CD4-positive, alpha-beta T cell (primary cell): ENCODE measurements around the gene PRUNE1. TPM values are rescaled to one million over a fixed set of nuclear protein-coding genes. Genes with fewer than 3 reads are reported as not detected.

Experiments
- ATAC-seq: fragments of 200-7000 bp; cut with Tn5 transposase; one replicate; pipeline ENCODE4 v1.10.0; 2022; ENCODE audit warnings: mild to moderate bottlenecking; ENCODE audit not compliant: poor library complexity
- CTCF ChIA-PET: fragments of 350-600 bp; sonication (Branson Sonifier 250); formaldehyde crosslinking; loops from one replicate; lab custom pipeline; 2021; ENCODE audit warnings: antibody characterized with exemption, inconsistent platforms; lab: Charles Lee
- POLR2A ChIA-PET: fragments of 350-600 bp; sonication (Branson Sonifier 250); formaldehyde crosslinking; loops from one replicate; lab custom pipeline; 2021; ENCODE audit warnings: antibody characterized with exemption, inconsistent platforms; lab: Charles Lee
- DNase-seq, 14 experiments: peaks; one replicate each; pipeline ENCODE4 v3.0.0-alpha.2; 2013 to 2020; ENCODE audit warnings: mixed read lengths in 2 of 14
- H3K27ac ChIP-seq, 2 donors: one replicate each; pipeline versions ENCODE4 v1.5.1 to v1.7.0; 2013; ENCODE audit warnings: low read length in 2 of 2, low read depth in 1 of 2, mild to moderate bottlenecking in 1 of 2
- H3K27me3 ChIP-seq, 2 experiments: 1 replicate in 1 of 2; 2 replicates in 1 of 2; pipeline versions ENCODE4 v1.6.1 to v1.7.0; 2013; ENCODE audit warnings: low read length in 2 of 2, control low read depth in 1 of 2, mild to moderate bottlenecking in 1 of 2, moderate library complexity in 1 of 2; ENCODE audit not compliant: insufficient read depth in 2 of 2, control insufficient read depth in 1 of 2
- H3K36me3 ChIP-seq: one replicate; pipeline ENCODE4 v1.6.1; 2013; ENCODE audit warnings: low read length, control low read depth; ENCODE audit not compliant: insufficient read depth
- H3K4me1 ChIP-seq: one replicate; pipeline ENCODE4 v1.6.1; 2013; ENCODE audit warnings: low read length, control low read depth; ENCODE audit not compliant: insufficient read depth
- H3K4me3 ChIP-seq: one replicate; pipeline ENCODE4 v1.5.1; 2013; ENCODE audit warnings: mild to moderate bottlenecking, low read length, moderate library complexity
- H3K9me3 ChIP-seq, 2 experiments: 1 replicate in 1 of 2; 2 replicates in 1 of 2; pipeline versions ENCODE4 v1.6.1 to v1.7.0; 2013; ENCODE audit warnings: low read length in 2 of 2, mild to moderate bottlenecking in 2 of 2, control low read depth in 1 of 2, moderate library complexity in 1 of 2; ENCODE audit not compliant: control insufficient read depth in 1 of 2, insufficient read depth in 1 of 2
- H3K27ac Mint-ChIP-seq: one replicate; pipeline ENCODE4 v1.8.0; 2020; ENCODE audit warnings: mixed read lengths
- H3K27me3 Mint-ChIP-seq: one replicate; pipeline ENCODE4 v1.8.0; 2021; ENCODE audit warnings: mixed read lengths
- H3K36me3 Mint-ChIP-seq: one replicate; pipeline ENCODE4 v1.8.0; 2021; ENCODE audit warnings: low read depth, mixed read lengths
- H3K4me1 Mint-ChIP-seq: one replicate; pipeline ENCODE4 v1.8.0; 2021; ENCODE audit warnings: low read depth, mixed read lengths
- H3K4me3 Mint-ChIP-seq: one replicate; pipeline ENCODE4 v1.8.0; 2020; ENCODE audit warnings: mild to moderate bottlenecking, mixed read lengths
- H3K9me3 Mint-ChIP-seq: one replicate; pipeline ENCODE4 v1.8.0; 2020; ENCODE audit warnings: mixed read lengths
- intact Hi-C, 2 experiments: fragments of 100-400 bp; cut with DNase I in 1 of 2; cut with micrococcal nuclease in 1 of 2; formaldehyde crosslinking; loops; one replicate each; pipeline versions ENCODE4 v1.15.1 to v1.9.0; 2023 to 2025; cut with DNase I, micrococcal nuclease
- polyA plus RNA-seq, 2 donors: library from polyadenylated mRNA; unstranded; fragments of 120-200 nt; gene quantifications; one replicate each; pipeline ENCODE4 v1.2.1, GENCODE V29; 2013
- total RNA-seq, 174 experiments: library from RNA in 2 of 174; stranded (reverse) in 2 of 174; gene quantifications; one replicate each; pipeline ENCODE4 v1.2.3 and lab custom pipeline; 2021 to 2026
- TF ChIP-seq, protein P1 (sequence below): fragments of 200-600 bp; IDR thresholded peaks from one replicate; pipeline ENCODE4 v1.8.0; 2022; ENCODE audit warnings: antibody characterized with exemption, mild to moderate bottlenecking

Gene PRUNE1, protein sequence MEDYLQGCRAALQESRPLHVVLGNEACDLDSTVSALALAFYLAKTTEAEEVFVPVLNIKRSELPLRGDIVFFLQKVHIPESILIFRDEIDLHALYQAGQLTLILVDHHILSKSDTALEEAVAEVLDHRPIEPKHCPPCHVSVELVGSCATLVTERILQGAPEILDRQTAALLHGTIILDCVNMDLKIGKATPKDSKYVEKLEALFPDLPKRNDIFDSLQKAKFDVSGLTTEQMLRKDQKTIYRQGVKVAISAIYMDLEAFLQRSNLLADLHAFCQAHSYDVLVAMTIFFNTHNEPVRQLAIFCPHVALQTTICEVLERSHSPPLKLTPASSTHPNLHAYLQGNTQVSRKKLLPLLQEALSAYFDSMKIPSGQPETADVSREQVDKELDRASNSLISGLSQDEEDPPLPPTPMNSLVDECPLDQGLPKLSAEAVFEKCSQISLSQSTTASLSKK
- total RNA-seq: 10 to 100 TPM; 10.9 to 12.1 TPM
- 25.6 TPM for polyA plus RNA-seq (2013, experiment 1 of 2)
- polyA plus RNA-seq (2013, experiment 2 of 2): 25.9 TPM
- 7.5 to 50.4 (median 26.8) reads per million in 172 experiments for total RNA-seq (lab: John Stamatoyannopoulos, UW)

DNA sequence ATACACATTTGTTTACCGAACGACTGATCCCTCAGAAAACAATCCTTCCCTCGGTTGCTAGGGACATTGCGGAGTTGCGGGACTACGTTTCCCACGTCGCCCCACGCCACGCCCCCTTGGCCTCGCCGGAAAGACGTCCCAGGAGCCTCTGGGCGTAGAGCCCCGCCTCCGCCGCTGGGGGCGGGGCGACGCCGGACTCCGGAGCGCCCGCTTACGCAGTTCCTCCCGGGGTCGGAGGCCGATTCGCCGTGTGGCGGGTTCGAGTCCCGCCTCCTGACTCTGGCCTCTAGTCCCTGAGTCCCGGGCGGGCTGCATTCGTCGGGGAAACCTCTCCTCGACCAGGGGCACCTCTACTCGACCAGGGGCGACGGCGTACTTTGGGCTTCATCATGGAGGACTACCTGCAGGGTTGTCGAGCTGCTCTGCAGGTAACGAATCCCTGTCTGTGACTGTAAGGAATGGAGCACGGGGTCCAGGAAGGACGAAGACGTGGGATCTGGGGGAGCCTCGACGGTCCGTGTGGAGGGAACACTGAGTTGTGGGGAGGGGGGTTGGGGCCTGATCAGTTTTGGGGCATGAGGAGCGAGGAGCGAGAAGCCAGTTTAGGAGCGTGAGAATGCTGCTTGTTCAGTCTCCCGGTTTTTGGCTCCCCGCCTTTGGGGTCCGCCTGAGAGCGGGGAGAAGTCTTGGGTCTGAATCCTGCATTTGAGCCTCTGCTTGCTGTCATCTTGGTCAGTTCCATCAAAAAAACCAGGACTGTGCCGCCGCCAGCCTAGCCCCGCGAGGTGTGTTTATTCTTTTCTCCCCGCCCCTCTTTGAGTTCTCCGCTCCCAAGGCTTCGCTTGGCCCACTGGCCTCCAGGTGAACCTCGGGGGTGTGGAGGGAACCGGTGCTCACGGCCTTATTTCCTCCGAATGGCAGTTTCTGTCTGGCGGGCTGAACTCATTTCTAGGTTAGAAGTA lies at the start of gene PRUNE1:
Gene PRUNE1 (plus strand): TSS at position 206 of the 962 bp plus-strand sequence. CDS start 184 bp downstream, at position 390.
- peak within 1 kb of the TSS; percentile 82 for H3K4me3 ChIP-seq
- intact Hi-C loops: loop anchor here (1.0 to 5.0 kb wide), 5 partner anchors 29 to 646 kb away; partner anchors contain the start of genes ARNT (in 1 of the 2), RPRD2 (in 1 of the 2) and TNFAIP8L2 (in 1 of the 2)
- Mint-ChIP-seq H3K27me3 (no peaks in the 10 kb centered on the region), H3K4me3 (peak within 1 kb of the TSS; percentile 93), H3K4me1 (peaks cover 86% of the 10 kb centered on the region), H3K36me3 (peaks cover 43% of the 10 kb centered on the region), H3K9me3 (no peaks in the 10 kb centered on the region), H3K27ac (peak within 1 kb of the TSS; percentile 98)
- TF ChIP-seq, protein P1, sequence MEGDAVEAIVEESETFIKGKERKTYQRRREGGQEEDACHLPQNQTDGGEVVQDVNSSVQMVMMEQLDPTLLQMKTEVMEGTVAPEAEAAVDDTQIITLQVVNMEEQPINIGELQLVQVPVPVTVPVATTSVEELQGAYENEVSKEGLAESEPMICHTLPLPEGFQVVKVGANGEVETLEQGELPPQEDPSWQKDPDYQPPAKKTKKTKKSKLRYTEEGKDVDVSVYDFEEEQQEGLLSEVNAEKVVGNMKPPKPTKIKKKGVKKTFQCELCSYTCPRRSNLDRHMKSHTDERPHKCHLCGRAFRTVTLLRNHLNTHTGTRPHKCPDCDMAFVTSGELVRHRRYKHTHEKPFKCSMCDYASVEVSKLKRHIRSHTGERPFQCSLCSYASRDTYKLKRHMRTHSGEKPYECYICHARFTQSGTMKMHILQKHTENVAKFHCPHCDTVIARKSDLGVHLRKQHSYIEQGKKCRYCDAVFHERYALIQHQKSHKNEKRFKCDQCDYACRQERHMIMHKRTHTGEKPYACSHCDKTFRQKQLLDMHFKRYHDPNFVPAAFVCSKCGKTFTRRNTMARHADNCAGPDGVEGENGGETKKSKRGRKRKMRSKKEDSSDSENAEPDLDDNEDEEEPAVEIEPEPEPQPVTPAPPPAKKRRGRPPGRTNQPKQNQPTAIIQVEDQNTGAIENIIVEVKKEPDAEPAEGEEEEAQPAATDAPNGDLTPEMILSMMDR: no peak
- H3K27me3 ChIP-seq: no peaks in the 10 kb centered on the region
- CTCF ChIA-PET: interaction anchor here (0.6 to 0.9 kb wide), 3 partner anchors 16 to 731 kb away, joined by 3 to 4 read pairs (median 3); no protein-coding TSS in a partner anchor
- DNase-seq (peak; percentile 92 to 100 (median 96)), ATAC-seq (peak; percentile 85)
- POLR2A ChIA-PET: interaction anchor here (0.6 to 1.9 kb wide), 7 partner anchors 16 to 645 kb away, joined by 3 to 5 read pairs (median 3); partner anchors contain the start of genes CDC42SE1, GABPB2 and RPRD2
- H3K27ac ChIP-seq: peak within 1 kb of the TSS; percentile 87 to 98
- H3K36me3 ChIP-seq: peaks cover 14% of the 10 kb centered on the region
- peaks cover 83% of the 10 kb centered on the region for H3K4me1 ChIP-seq
- H3K9me3 ChIP-seq: no peaks in the 10 kb centered on the region

DNA sequence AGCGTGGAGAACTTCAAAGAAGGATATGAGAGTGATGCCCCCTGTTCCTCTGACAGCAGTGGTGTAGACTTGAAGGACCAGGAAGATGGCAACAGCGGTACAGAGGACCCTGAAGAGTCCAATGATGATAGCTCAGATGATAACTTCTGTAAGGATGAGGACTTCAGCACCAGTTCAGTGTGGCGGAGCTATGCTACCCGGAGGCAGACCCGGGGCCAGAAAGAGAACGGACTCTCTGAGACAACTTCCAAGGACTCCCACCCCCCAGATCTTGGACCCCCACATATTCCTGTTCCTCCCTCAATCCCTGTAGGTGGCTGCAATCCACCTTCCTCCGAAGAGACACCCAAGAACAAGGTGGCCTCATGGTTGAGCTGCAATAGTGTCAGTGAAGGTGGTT lies 47.6 kb upstream of the PRUNE1 start:
- H3K27me3 ChIP-seq: no peaks in the 10 kb centered on the region
- CTCF ChIA-PET: interaction anchor here (1.1 kb wide), 1 partner anchor 9 kb away, joined by 3 read pairs; no protein-coding TSS in a partner anchor
- Mint-ChIP-seq H3K4me3 (no peak overlapping the region), H3K27ac (no peak overlapping the region), H3K9me3 (no peaks in the 10 kb centered on the region), H3K36me3 (peaks cover 89% of the 10 kb centered on the region), H3K27me3 (no peaks in the 10 kb centered on the region), H3K4me1 (no peaks in the 10 kb centered on the region)
- TF ChIP-seq, protein P1: no peak
- no peak overlapping the region for H3K27ac ChIP-seq
- intact Hi-C loops: no loop called here
- no peaks in the 10 kb centered on the region for H3K4me1 ChIP-seq
- ATAC-seq: no peak
- H3K9me3 ChIP-seq: no peaks in the 10 kb centered on the region
- peaks cover 63% of the 10 kb centered on the region for H3K36me3 ChIP-seq
- POLR2A ChIA-PET: no interaction called here
- no peak overlapping the region for H3K4me3 ChIP-seq
- DNase-seq: no peak

DNA sequence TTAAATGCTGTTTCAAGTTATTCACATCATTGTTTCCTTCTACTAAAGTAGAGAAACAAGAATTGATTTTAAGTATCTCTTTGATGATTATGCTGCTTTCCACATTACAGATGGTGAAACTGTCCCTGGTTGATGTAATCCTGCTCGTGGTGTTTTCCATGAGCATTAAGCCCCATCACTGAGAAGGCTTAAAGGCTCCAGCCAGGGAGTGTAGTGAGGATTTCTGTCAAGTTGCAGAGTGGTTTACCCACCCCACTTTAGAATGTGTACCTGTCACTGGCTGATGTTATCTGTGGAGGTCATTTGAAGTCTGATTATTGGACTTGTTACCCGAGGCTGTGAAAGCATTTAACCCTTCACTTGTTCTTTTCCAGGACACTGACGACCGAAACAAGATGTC lies 46.5 kb upstream of the PRUNE1 start:
- TF ChIP-seq, protein P1: no peak
- no peak overlapping the region for H3K27ac Mint-ChIP-seq
- CTCF ChIA-PET: interaction anchor here (0.6 kb wide), 1 partner anchor 21 kb away, joined by 3 read pairs; no protein-coding TSS in a partner anchor
- H3K36me3 Mint-ChIP-seq: peaks cover 93% of the 10 kb centered on the region
- H3K4me3 Mint-ChIP-seq: no peak overlapping the region
- DNase-seq (no peak), ATAC-seq (no peak)
- H3K4me1 Mint-ChIP-seq: no peaks in the 10 kb centered on the region
- no peaks in the 10 kb centered on the region for H3K9me3 ChIP-seq
- H3K27me3 ChIP-seq: no peaks in the 10 kb centered on the region
- H3K27me3 Mint-ChIP-seq: no peaks in the 10 kb centered on the region
- H3K27ac ChIP-seq: no peak overlapping the region
- H3K36me3 ChIP-seq: peaks cover 74% of the 10 kb centered on the region
- no peaks in the 10 kb centered on the region for H3K4me1 ChIP-seq
- POLR2A ChIA-PET: no interaction called here
- intact Hi-C loops: no loop called here
- no peak overlapping the region for H3K4me3 ChIP-seq
- no peaks in the 10 kb centered on the region for H3K9me3 Mint-ChIP-seq
